Osteocyte (in vitro differentiated cells): ENCODE measurements around the gene CAMKV. TPM values are rescaled to one million over a fixed set of nuclear protein-coding genes. Genes with fewer than 3 reads are reported as not detected.
A peak's percentile ranks its signal among the peaks of the same experiment; 100 is the strongest.

Experiments
- DNase-seq: peaks from one replicate; pipeline ENCODE4 v3.0.0; 2021; ENCODE audit warnings: mixed read lengths; ENCODE audit not compliant: unreplicated experiment; ENCODE audit errors: extremely low spot score
- H3K27ac Mint-ChIP-seq: one replicate; pipeline ENCODE4 v1.8.0; 2021; ENCODE audit warnings: mild to moderate bottlenecking, mixed read lengths; ENCODE audit not compliant: unreplicated experiment
- H3K27me3 Mint-ChIP-seq: one replicate; pipeline ENCODE4 v1.8.0; 2021; ENCODE audit warnings: mixed read lengths; ENCODE audit not compliant: unreplicated experiment
- H3K36me3 Mint-ChIP-seq: one replicate; pipeline ENCODE4 v1.8.0; 2021; ENCODE audit warnings: mixed read lengths; ENCODE audit not compliant: unreplicated experiment
- H3K4me1 Mint-ChIP-seq: one replicate; pipeline ENCODE4 v1.8.0; 2021; ENCODE audit warnings: mixed read lengths; ENCODE audit not compliant: unreplicated experiment
- H3K4me3 Mint-ChIP-seq: one replicate; pipeline ENCODE4 v1.8.0; 2021; ENCODE audit warnings: mild to moderate bottlenecking, moderate library complexity, mixed read lengths; ENCODE audit not compliant: unreplicated experiment
- H3K9me3 Mint-ChIP-seq: one replicate; pipeline ENCODE4 v1.8.0; 2021; ENCODE audit warnings: mixed read lengths; ENCODE audit not compliant: unreplicated experiment
- CTCF ChIP-seq: fragments of 200-600 bp; sonication (generic); IDR thresholded peaks from 2 replicates; pipeline ENCODE4 v1.5.0; 2021; ENCODE audit warnings: antibody characterized with exemption, mild to moderate bottlenecking, moderate library complexity
- total RNA-seq: library from RNA; stranded (reverse); gene quantifications from 2 replicates; pipeline ENCODE4 v1.2.1, GENCODE V29; 2021

The CAMKV gene
- total RNA-seq, 1 donor from 2014 or later = not detected

- Mint-ChIP-seq H3K27ac (no peak overlapping the region), H3K36me3 (no peaks in the 10 kb centered on the region), H3K4me1 (no peaks in the 10 kb centered on the region), H3K27me3 (no peaks in the 10 kb centered on the region), H3K9me3 (no peaks in the 10 kb centered on the region), H3K4me3 (no peak overlapping the region)
- no peak for TF ChIP-seq CTCF
- no peak for DNase-seq
These were observed 25.1 kb downstream of the CAMKV start for GRCh38 chr3:49844464-49845183.

GRCh38 chr3:49842843-49843517, 26.7 kb downstream of the CAMKV start:
- no peak for TF ChIP-seq CTCF
- no peak overlapping the region for H3K27ac Mint-ChIP-seq
- H3K9me3 Mint-ChIP-seq = no peaks in the 10 kb centered on the region
- no peaks in the 10 kb centered on the region for H3K36me3 Mint-ChIP-seq
- DNase-seq = no peak
- H3K4me3 Mint-ChIP-seq = no peak overlapping the region
- H3K4me1 Mint-ChIP-seq = peaks cover 5% of the 10 kb centered on the region
- no peaks in the 10 kb centered on the region for H3K27me3 Mint-ChIP-seq

- Mint-ChIP-seq H3K27me3 (no peaks in the 10 kb centered on the region), H3K36me3 (no peaks in the 10 kb centered on the region), H3K4me1 (peaks cover 5% of the 10 kb centered on the region), H3K9me3 (no peaks in the 10 kb centered on the region), H3K27ac (no peak overlapping the region), H3K4me3 (no peak overlapping the region)
- TF ChIP-seq CTCF = no peak
- DNase-seq = no peak
These were observed 27.9 kb downstream of the CAMKV start for GRCh38 chr3:49841806-49842205.

GRCh38 chr3:49841126-49841696, 28.5 kb downstream of the CAMKV start:
- Mint-ChIP-seq H3K4me1 (peaks cover 5% of the 10 kb centered on the region), H3K9me3 (no peaks in the 10 kb centered on the region), H3K4me3 (no peak overlapping the region), H3K27me3 (no peaks in the 10 kb centered on the region), H3K36me3 (no peaks in the 10 kb centered on the region), H3K27ac (no peak overlapping the region)
- no peak for DNase-seq
- peak; percentile 36 for TF ChIP-seq CTCF

- TF ChIP-seq CTCF = no peak
- no peak for DNase-seq
- H3K9me3 Mint-ChIP-seq = no peaks in the 10 kb centered on the region
- H3K36me3 Mint-ChIP-seq = no peaks in the 10 kb centered on the region
- no peaks in the 10 kb centered on the region for H3K27me3 Mint-ChIP-seq
- peaks cover 5% of the 10 kb centered on the region for H3K4me1 Mint-ChIP-seq
- H3K4me3 Mint-ChIP-seq = no peak overlapping the region
- no peak overlapping the region for H3K27ac Mint-ChIP-seq
These were observed 29.3 kb downstream of the CAMKV start for GRCh38 chr3:49840388-49840787.
